WERI-Rb-1 (cell line): ENCODE results near the gene COX19.
"Not testable (repeated sequence)": the region's sequence is repeated elsewhere in the genome, so short reads cannot be mapped to it uniquely, and the experiment has no call there.

Experiments
- DNase-seq: peaks from one replicate; pipeline ENCODE4 v3.0.0-alpha.2; 2020
- H3K27ac ChIP-seq: fragments of 250-450 bp; sonication (Bioruptor Pico); 2 replicates; pipeline ENCODE4 v1.5.1; 2020; ENCODE audit warnings: mild to moderate bottlenecking, moderate library complexity
- H3K27me3 ChIP-seq: fragments of 250-450 bp; sonication (Bioruptor Pico); 2 replicates; pipeline ENCODE4 v1.5.1; 2021; ENCODE audit warnings: mild to moderate bottlenecking, low read depth, moderate library complexity; ENCODE audit not compliant: insufficient read depth, severe bottlenecking
- H3K36me3 ChIP-seq: fragments of 250-450 bp; sonication (Bioruptor Pico); 2 replicates; pipeline ENCODE4 v1.5.1; 2020; ENCODE audit warnings: mild to moderate bottlenecking, moderate library complexity
- H3K4me3 ChIP-seq: 2 replicates; pipeline ENCODE4 v1.5.1; 2011; ENCODE audit warnings: low read depth, mild to moderate bottlenecking, control low read depth, low read length
- H3K9me3 ChIP-seq: fragments of 250-450 bp; sonication (Bioruptor Pico); 2 replicates; pipeline ENCODE4 v1.5.1; 2021; ENCODE audit warnings: mild to moderate bottlenecking, moderate library complexity; ENCODE audit not compliant: severe bottlenecking
- TF ChIP-seq, protein P1 (sequence below): IDR thresholded peaks from 2 replicates; pipeline ENCODE4 v1.5.1; 2011; ENCODE audit warnings: low read depth, mild to moderate bottlenecking, control low read depth, inconsistent platforms, low read length

Gene COX19

DNA sequence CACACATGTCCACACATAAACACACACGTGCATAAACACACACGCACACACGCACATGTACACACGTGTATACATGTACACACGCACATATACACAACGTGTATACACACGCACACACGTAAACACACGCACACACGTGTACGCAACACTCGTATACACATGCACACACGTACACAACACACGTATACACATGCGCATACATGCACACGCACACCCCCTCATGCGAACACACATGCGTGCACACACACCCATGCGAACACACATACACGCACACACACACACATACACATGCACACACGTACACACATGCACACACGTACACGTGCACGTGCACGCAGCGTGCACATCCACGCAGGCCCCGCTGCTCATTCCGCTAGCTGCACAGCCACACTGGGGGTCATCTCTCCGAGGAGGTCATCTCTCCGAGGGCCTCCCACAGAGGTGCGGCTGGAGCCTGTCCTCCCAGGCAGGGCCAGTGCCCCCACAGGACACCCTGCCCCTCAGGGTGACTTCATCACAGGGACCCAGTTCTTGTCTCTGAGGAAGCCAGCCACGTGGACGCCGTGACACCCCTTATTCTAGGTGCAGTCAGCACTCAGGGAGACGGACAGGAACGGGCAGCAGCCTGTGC is 33.5 kb upstream of the COX19 start:
- Histone ChIP-seq H3K27me3 (no peaks in the 10 kb centered on the region), H3K36me3 (peaks cover 12% of the 10 kb centered on the region), H3K27ac (no peak overlapping the region; the same call in 1 of the 2 replicates), H3K4me3 (no peak overlapping the region), H3K9me3 (no peaks in the 10 kb centered on the region)
- no peak for DNase-seq
- TF ChIP-seq, protein P1, sequence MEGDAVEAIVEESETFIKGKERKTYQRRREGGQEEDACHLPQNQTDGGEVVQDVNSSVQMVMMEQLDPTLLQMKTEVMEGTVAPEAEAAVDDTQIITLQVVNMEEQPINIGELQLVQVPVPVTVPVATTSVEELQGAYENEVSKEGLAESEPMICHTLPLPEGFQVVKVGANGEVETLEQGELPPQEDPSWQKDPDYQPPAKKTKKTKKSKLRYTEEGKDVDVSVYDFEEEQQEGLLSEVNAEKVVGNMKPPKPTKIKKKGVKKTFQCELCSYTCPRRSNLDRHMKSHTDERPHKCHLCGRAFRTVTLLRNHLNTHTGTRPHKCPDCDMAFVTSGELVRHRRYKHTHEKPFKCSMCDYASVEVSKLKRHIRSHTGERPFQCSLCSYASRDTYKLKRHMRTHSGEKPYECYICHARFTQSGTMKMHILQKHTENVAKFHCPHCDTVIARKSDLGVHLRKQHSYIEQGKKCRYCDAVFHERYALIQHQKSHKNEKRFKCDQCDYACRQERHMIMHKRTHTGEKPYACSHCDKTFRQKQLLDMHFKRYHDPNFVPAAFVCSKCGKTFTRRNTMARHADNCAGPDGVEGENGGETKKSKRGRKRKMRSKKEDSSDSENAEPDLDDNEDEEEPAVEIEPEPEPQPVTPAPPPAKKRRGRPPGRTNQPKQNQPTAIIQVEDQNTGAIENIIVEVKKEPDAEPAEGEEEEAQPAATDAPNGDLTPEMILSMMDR: no peak

DNA sequence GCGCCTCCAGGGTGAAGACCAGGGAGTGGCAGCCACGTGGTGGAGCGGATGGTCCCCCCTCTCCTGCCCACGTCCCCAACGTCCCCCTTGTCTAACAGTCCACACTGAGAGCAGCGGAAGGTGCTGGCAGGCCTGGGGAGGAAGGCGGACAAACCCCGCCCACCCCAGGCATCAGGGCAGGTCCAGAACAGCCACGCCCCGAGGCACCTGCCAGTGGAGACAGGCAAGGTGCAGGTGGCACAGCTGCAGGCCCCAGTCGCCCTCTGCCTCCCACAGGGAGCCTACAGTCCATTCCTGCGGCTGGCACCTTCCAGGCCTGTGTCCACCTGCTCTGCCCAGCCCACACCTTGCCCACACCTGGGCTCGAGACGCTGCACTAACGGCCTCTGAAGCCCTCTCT is 32.6 kb upstream of the COX19 start:
- Histone ChIP-seq H3K27me3 (no peaks in the 10 kb centered on the region), H3K9me3 (no peaks in the 10 kb centered on the region), H3K27ac (no peak overlapping the region), H3K36me3 (peaks cover 12% of the 10 kb centered on the region), H3K4me3 (no peak overlapping the region)
- TF ChIP-seq, protein P1: no peak
- no peak for DNase-seq

DNA sequence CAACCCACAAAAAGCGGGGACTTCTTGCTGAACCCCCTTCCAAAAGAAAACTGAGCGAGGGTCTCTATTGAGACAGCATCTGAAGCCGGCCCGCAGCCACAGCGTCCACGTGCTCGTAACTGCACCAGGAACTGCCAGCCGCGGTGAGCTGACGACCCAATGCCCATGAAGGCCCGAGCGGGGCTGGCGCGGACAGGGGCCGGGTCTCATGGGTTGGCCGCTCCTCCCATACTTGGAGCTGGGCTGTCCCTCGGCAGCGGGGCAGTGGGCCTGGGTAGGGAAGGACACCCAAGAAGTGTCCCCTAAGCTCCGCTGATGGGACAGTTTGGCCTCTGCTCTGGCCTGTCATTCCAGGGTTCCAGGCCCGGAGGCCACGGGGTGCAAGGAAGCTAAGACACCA is 30.0 kb upstream of the COX19 start:
- H3K27me3 ChIP-seq: no peaks in the 10 kb centered on the region
- no peak overlapping the region for H3K4me3 ChIP-seq
- no peaks in the 10 kb centered on the region for H3K9me3 ChIP-seq
- peaks cover 12% of the 10 kb centered on the region for H3K36me3 ChIP-seq
- no peak overlapping the region for H3K27ac ChIP-seq
- TF ChIP-seq, protein P1: no peak
- DNase-seq: no peak

DNA sequence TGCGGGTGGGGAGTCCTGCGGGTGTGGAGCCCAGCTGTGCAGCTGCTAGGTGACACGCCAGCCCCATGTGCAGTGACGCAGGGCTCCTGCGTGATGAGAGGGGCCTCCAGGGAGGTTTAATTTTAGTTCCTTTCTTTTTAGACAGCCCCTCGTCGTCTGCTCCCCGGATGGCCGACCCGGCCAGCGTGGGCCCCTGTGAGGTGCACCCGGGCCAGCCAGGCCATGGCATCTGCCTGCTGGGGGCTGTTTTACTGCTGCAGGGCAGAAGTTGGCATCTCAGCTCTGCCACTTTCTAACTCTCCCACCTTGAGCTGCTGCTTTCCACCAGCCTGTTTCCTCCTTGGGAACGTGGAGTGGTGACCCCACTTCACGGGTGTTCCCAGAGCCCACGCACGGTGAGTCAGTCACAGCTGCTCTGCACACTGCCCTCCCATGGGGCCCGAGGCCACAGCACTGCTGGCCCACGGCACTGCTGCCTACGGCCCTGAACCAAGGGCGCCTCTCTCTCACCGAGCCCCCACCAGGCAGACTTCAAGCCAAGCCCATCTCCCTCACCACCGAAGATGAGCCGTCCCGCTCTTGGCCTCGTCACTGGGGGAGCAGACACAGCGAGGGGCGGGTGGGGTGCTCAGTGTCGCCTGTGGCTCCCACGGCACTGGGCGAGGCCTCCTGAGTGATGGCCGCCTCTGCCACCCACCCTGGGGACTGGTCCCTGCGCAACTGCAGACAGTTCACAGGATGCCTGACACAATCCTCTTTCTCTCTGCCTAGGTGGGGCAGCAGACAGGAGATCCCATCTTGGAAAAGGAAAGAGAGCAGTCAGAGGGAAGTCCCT is 28.9 kb upstream of the COX19 start:
- Histone ChIP-seq H3K4me3 (no peak overlapping the region), H3K9me3 (no peaks in the 10 kb centered on the region), H3K27ac (no peak overlapping the region), H3K27me3 (no peaks in the 10 kb centered on the region), H3K36me3 (peaks cover 7% of the 10 kb centered on the region)
- no peak for DNase-seq
- TF ChIP-seq, protein P1: no peak

DNA sequence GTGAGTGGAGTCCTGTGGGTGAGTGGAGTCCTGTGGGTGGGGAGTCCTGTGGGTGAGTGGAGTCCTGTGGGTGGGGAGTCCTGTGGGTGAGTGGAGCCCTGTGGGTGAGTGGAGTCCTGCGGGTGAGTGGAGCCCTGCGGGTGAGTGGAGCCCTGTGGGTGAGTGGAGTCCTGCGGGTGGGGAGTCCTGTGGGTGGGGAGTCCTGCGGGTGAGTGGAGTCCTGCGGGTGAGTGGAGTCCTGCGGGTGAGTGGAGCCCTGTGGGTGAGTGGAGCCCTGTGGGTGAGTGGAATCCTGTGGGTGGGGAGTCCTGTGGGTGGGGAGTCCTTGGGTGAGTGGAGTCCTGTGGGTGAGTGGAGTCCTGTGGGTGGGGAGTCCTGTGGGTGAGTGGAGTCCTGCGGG is 27.1 kb upstream of the COX19 start:
- not testable (repeated sequence) for H3K27ac ChIP-seq, H3K4me3 ChIP-seq

DNA sequence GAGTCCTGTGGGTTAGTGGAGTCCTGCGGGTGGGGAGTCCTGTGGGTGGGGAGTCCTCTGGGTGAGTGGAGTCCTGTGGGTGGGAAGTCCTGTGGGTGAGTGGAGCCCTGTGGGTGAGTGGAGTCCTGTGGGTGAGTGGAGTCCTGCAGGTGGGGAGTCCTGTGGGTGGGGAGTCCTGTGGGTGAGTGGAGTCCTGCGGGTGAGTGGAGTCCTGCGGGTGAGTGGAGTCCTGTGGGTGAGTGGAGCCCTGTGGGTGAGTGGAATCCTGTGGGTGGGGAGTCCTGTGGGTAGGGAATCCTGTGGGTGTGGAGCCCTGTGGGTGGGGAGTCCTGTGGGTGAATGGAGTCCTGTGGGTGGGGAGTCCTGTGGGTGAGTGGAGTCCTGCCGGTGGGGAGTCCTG is 26.7 kb upstream of the COX19 start:
- H3K9me3 ChIP-seq, H3K27me3 ChIP-seq, H3K4me3 ChIP-seq, DNase-seq, H3K27ac ChIP-seq: not testable (repeated sequence)
- peaks cover 11% of the 10 kb centered on the region for H3K36me3 ChIP-seq

More for the DNA sequence above, 27.1 kb upstream of the COX19 start:
- not testable (repeated sequence) for DNase-seq, H3K27me3 ChIP-seq, H3K9me3 ChIP-seq
- peaks cover 12% of the 10 kb centered on the region for H3K36me3 ChIP-seq

DNA sequence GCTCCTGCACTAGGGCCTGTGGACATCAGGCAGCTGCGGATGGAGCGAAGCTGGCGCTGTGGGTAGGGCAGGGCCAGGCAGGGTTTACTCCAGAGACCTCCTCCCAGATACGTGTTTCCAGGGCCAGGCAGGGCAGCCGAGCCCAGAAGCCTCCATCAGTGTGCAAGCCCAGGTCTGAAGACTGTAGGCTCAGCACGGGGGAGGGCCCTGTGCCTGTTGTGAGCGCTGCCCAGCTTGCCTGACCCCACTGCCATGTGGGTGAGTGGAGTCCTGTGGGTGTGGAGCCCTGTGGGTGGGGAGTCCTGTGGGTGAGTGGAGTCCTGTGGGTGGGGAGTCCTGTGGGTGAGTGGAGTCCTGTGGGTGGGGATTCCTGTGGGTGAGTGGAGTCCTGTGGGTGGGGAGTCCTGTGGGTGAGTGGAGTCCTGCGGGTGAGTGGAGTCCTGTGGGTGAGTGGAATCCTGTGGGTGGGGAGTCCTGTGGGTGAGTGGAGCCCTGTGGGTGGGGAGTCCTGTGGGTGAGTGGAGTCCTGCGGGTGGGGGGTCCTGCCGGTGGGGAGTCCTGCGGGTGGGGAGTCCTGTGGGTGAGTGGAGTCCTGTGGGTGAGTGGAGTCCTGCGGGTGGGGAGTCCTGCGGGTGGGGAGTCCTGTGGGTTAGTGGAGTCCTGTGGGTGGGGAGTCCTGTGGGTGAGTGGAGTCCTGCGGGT is 25.9 kb upstream of the COX19 start:
- H3K9me3 ChIP-seq, DNase-seq, H3K27me3 ChIP-seq, H3K27ac ChIP-seq, H3K4me3 ChIP-seq: not testable (repeated sequence)
- H3K36me3 ChIP-seq: peaks cover 17% of the 10 kb centered on the region
